Stimulated activated CD4-positive, alpha-beta T cell treated with anti-CD3 and anti-CD28 coated beads, TNF-alpha, amount 100 ng/mL, for 4 hours (primary cell): ENCODE results near the gene PRELP.

Experiments used
- DNase-seq, 3 experiments: peaks; one replicate each; pipeline ENCODE4 v3.0.0-alpha.2; 2020; ENCODE audit warnings: low read depth in 3 of 3

The PRELP gene

GRCh38 chr1:203524152-203524551 lies 48.5 kb downstream of the PRELP start:
- DNase-seq = no peak

- DNase-seq = no peak
These were observed 49.2 kb downstream of the PRELP start for GRCh38 chr1:203524824-203525223.

- no peak for DNase-seq
These were observed 50.1 kb downstream of the PRELP start for GRCh38 chr1:203525685-203526084.

GRCh38 chr1:203526130-203526529 lies 50.5 kb downstream of the PRELP start:
- no peak for DNase-seq

GRCh38 chr1:203526572-203526971 lies 51.0 kb downstream of the PRELP start:
- no peak for DNase-seq

- DNase-seq = no peak
These were observed 51.4 kb downstream of the PRELP start for GRCh38 chr1:203527013-203527412.

GRCh38 chr1:203528063-203528462 lies 52.5 kb downstream of the PRELP start:
- no peak for DNase-seq

- no peak for DNase-seq
These were observed 53.6 kb downstream of the PRELP start for GRCh38 chr1:203528976-203529835.

- no peak for DNase-seq
These were observed 55.5 kb downstream of the PRELP start for GRCh38 chr1:203531063-203531462.

- DNase-seq = no peak
These were observed 58.4 kb downstream of the PRELP start for GRCh38 chr1:203534012-203534411.

- DNase-seq = no peak
These were observed 58.9 kb downstream of the PRELP start for GRCh38 chr1:203534526-203534925.

GRCh38 chr1:203536575-203536974 lies 61.0 kb downstream of the PRELP start:
- DNase-seq = no peak

- no peak for DNase-seq
These were observed 61.4 kb downstream of the PRELP start for GRCh38 chr1:203536980-203537455.

- DNase-seq = no peak
These were observed 62.3 kb downstream of the PRELP start for GRCh38 chr1:203537806-203538464.

GRCh38 chr1:203538726-203539125 lies 63.1 kb downstream of the PRELP start:
- no peak for DNase-seq

GRCh38 chr1:203539831-203540546 lies 64.4 kb downstream of the PRELP start:
- DNase-seq = no peak
